Epithelial cell of prostate (primary cell): ENCODE results near the gene CCDC70.

Experiments
- DNase-seq: peaks from one replicate; pipeline ENCODE4 v3.0.0-alpha.2; 2011; ENCODE audit warnings: low read depth, low spot score
- H3K27ac ChIP-seq: fragments of 450-650 bp; 2 replicates; pipeline ENCODE4 v1.5.1; 2017; ENCODE audit warnings: mild to moderate bottlenecking

The CCDC70 gene

DNA sequence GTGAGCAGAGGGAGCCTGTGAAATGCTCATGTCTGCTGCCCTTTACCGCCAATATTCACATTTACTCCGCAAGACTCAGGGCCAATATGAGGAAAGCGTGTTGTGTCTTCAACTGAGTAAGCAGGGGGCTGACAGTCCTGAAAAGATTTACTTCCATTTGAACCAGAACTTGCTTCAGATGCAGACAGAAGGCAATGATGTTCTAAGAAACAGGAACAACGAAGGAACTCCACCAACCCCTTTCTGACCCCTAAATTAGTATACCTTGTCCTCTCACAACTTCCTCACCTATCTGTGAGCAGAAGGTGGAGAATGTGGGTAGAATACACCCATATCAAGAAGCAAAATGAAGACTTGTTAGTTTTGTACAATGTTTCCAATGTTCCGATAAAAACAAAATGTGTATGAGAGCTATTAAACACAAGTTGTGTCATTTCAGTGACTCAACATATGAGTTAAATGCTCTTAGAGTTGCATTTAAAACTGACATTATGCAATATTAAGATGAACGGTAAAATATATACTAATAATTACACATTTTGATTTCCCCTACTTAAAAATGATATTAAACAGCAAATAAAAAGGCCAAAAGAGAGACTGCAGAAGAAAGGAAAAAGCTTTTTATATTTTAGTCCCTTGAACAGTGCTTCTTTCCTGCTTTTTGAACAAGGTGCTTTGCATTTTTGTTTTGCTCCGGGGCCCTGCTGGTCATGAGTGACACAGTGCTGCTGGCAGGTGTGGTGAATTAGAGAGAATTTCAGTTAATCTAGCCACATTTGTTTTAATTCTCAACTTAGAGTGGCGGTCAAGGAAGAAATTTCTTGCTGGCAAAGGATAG, 32.8 kb upstream of the CCDC70 start:
- no peak overlapping the region for H3K27ac ChIP-seq

GRCh38 chr13:51829568-51829899, 32.2 kb upstream of the CCDC70 start:
- H3K27ac ChIP-seq: no peak overlapping the region
- no peak for DNase-seq

More for the DNA sequence above, 32.8 kb upstream of the CCDC70 start:
- no peak for DNase-seq

- no peak overlapping the region for H3K27ac ChIP-seq
- no peak for DNase-seq
Observed at GRCh38 chr13:51831519-51831918, 30.2 kb upstream of the CCDC70 start.

GRCh38 chr13:51832471-51833152, 29.2 kb upstream of the CCDC70 start:
- DNase-seq: no peak
- no peak overlapping the region for H3K27ac ChIP-seq

DNA sequence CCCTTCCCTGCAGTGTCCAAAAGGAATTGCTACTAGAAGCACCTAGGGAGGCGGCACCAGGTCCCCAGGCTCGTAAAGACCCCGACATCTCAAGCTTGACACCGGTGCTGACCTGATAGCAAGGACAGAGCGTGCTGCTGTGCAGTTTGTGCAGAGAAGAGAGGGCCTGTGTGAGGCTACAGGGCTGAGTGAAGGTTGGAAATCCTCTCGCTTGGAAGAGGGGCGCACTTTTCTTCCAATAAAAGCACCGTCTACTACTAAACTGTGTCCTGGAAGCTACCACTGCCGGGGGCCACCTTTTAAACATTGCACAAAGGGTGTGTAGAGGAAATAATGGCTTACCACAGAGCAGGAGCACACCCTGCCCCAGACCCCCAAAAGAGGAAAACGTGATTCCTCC, 27.8 kb upstream of the CCDC70 start:
- DNase-seq: no peak
- H3K27ac ChIP-seq: no peak overlapping the region

GRCh38 chr13:51834581-51835171, 27.1 kb upstream of the CCDC70 start:
- no peak for DNase-seq
- H3K27ac ChIP-seq: no peak overlapping the region

DNA sequence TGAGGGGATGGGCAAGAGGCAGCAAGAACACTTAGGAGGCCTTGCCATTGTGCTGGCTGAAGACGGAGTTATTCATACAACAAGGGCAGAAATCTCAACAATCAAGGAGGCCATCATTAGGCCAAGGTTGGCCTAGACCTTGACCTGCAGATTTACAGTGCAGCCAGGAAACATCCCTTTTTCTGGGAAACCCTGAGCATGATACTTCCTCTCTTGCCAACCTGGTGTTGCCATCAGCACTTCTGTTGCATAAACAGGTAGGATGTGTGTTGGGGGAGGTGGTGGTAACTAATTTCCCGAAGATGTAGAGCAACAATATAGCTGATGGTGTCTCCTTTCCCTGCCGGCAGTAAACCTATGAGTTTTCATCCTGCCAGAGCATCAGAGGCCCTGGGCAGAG, 24.8 kb upstream of the CCDC70 start:
- no peak for DNase-seq
- H3K27ac ChIP-seq: no peak overlapping the region

DNA sequence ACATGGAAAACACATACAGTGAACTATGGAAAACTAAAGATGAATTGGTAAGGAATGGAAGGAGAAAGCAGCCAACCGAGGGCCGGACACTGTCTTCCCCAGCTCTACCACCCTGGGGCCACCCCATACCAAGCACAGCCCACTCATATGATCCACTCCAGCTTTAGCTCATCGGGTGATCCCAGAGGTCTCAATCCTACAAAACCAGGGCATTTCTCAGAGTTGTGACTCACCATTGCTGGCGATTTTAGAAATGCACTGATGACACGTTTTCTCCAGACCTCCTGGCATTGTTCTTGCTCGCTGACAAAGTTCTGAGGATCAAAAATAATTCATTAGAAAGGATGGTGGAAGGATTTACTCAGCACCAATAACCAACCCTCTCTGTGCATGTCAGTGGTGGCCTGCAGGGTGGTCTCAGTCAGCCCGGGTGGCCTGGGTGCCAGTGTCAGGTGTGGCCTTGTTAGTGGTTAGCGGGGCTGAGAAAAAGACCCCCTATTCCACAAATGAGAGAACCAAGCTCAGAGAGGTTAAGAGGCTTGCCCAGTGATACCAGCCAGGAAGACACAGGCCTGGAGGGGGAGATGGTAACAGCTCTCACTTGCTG, 23.4 kb upstream of the CCDC70 start:
- DNase-seq: no peak
- H3K27ac ChIP-seq: no peak overlapping the region

GRCh38 chr13:51839711-51840540, 21.8 kb upstream of the CCDC70 start:
- no peak overlapping the region for H3K27ac ChIP-seq
- DNase-seq: no peak

DNA sequence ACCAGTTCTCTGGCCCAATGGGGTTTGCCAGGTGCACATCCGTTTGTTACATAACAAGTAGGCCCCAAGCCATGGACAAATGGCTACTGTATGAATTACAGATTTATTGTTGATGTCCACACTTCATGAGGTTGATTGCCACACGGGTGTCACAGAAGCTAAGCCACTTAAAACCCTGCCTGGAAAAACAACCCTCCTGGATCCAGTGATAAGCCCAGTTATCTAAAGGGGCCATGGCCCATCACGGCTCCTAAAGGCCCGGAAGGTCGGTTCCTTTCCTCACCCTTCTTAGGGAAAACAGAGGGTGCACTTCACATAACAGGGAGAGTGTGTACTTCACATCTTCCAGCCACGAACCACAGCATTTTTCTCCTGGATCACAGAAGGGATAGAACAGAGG, 20.9 kb upstream of the CCDC70 start:
- DNase-seq: no peak

GRCh38 chr13:51841732-51842131, 20.0 kb upstream of the CCDC70 start:
- no peak overlapping the region for H3K27ac ChIP-seq
- no peak for DNase-seq

More for the DNA sequence above, 20.9 kb upstream of the CCDC70 start:
- no peak overlapping the region for H3K27ac ChIP-seq

GRCh38 chr13:51843529-51843928, 18.2 kb upstream of the CCDC70 start:
- no peak overlapping the region for H3K27ac ChIP-seq
- DNase-seq: no peak

GRCh38 chr13:51844862-51845573, 16.8 kb upstream of the CCDC70 start, which contains the start of gene TMEM272:
Gene TMEM272 (minus strand): TSS chr13:51845177. CDS start chr13:51838530, 6,647 bp downstream.
- DNase-seq: no peak
- H3K27ac ChIP-seq: no peak within 1 kb of the TSS

DNA sequence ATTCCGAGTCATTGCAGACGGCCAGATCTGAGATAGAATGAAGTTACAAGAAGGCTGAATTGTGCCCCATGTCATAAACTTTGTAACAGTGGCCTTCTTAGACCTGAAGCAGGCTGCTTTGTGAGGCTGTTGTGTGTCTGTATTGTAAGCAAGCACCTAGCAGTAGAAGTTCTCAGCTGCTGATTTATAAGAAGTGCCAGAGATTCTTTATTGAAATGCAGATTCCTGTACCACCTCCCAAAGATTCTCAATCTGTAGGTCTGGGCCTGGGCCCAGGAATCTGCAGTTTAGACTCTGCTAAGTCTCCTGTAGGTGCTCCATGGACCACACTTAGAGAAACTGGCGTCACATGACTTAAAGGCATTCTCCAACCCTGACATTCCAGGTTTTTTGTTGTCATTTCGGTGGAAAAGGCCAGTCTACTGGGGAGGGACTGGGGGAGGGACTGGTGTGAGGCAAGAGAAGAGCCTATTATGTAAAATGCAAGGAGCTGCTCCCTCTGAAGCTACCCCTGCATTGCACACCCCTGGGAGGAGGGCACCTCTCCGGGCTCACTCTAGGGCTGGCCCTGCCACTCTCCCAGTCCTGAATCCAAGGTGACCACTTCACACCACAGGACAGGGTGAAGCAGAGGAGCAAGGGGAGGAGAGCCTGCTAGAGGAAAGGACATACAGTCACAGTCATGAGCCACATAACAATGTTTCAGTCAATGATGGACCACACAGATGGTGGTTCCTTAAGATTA, 16.0 kb upstream of the CCDC70 start:
- no peak for DNase-seq
- no peak overlapping the region for H3K27ac ChIP-seq

GRCh38 chr13:51846756-51847155, 15.0 kb upstream of the CCDC70 start:
- H3K27ac ChIP-seq: no peak overlapping the region
- DNase-seq: no peak

DNA sequence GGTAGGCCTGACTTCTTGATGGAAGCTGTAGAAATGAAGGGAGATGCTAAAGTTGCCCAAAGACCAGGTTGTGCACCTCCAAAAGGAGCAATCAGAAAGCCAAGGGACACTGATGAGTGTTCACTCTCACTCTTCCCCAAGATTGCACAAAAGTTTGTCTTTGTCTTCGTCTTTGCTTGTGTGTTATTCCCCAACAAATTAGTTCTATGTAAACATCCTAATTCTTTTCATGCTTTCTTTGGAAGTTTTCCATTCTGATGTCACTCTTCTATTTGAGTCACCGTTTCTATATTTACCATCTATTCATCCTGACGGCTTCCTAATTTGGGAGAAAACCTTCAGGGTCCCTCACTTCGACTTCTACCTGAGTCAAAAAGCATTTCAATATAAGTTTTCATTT, 13.1 kb upstream of the CCDC70 start:
- no peak for DNase-seq
- no peak overlapping the region for H3K27ac ChIP-seq

GRCh38 chr13:51849145-51850101, 12.3 kb upstream of the CCDC70 start:
- H3K27ac ChIP-seq: no peak overlapping the region
- DNase-seq: no peak
